Hepatocyte (in vitro differentiated cells): ENCODE data around the gene FSD1.

ENCODE experiments used
- CTCF ChIP-seq: fragments of 200-600 bp; sonication (generic); IDR thresholded peaks from 2 replicates; pipeline ENCODE4 v1.5.1; 2016; ENCODE audit warnings: antibody characterized with exemption, mild to moderate bottlenecking; ENCODE audit not compliant: poor library complexity
- EZH2phosphoT487 ChIP-seq: fragments of 200-600 bp; sonication (generic); IDR thresholded peaks from one replicate; pipeline ENCODE4 v1.6.1; 2018; ENCODE audit warnings: antibody characterized with exemption, mild to moderate bottlenecking, low read depth, moderate library complexity; ENCODE audit not compliant: unreplicated experiment, severe bottlenecking

DNA sequence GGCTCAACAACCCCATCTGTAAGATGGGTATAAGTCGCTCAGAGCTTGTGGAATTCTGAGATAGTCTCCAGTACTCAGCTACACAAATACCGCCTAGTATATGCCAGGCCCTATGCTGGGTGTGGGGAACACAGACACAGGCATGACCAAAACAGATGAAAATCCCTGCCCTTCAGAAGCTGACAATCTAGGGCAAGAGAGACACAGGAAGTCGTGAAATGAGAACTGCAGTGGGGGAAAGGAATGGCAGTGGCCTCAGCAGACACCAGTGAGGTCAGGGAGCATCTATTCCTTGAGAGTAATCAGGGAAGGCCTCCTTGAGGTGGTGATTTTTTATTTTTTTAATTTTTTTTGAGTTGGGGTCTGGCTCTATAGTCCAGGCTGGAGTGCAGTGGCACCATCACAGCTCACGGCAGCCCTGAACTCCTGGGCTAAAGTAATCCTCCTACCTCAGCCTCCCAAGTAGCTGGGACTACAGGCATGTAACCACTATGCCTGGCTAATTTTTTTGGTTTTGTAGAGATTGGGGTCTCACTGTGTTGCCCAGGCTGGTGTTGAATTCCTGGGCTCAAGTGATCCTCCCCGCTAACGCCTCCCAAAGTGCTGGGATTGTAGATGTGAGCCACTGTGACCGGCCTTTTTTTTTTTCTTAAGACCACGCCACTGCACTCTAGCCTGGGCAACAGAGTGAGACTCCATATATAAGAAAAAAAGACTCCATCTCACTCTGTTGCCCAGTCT is 5.4 kb upstream of the FSD1 start:
- TF ChIP-seq CTCF (no peak), EZH2phosphoT487 (no peak)
